ENCODE measurements around the gene PHACTR1.

- TF ChIP-seq, protein P1, sequence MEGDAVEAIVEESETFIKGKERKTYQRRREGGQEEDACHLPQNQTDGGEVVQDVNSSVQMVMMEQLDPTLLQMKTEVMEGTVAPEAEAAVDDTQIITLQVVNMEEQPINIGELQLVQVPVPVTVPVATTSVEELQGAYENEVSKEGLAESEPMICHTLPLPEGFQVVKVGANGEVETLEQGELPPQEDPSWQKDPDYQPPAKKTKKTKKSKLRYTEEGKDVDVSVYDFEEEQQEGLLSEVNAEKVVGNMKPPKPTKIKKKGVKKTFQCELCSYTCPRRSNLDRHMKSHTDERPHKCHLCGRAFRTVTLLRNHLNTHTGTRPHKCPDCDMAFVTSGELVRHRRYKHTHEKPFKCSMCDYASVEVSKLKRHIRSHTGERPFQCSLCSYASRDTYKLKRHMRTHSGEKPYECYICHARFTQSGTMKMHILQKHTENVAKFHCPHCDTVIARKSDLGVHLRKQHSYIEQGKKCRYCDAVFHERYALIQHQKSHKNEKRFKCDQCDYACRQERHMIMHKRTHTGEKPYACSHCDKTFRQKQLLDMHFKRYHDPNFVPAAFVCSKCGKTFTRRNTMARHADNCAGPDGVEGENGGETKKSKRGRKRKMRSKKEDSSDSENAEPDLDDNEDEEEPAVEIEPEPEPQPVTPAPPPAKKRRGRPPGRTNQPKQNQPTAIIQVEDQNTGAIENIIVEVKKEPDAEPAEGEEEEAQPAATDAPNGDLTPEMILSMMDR (IDR thresholded peaks at IDR 0.05): no peak
- no peak for TF ChIP-seq POLR2AphosphoS5 (IDR thresholded peaks at IDR 0.05)
- no peak for TF ChIP-seq POLR2A (IDR thresholded peaks at IDR 0.05)
- TF ChIP-seq EP300 (IDR thresholded peaks at IDR 0.05): no peak
Measured at GRCh38 chr6:13286181-13286580, 569.6 kb downstream of the PHACTR1 start.
